Measurements from ENCODE around the gene CACNG1.

DNA sequence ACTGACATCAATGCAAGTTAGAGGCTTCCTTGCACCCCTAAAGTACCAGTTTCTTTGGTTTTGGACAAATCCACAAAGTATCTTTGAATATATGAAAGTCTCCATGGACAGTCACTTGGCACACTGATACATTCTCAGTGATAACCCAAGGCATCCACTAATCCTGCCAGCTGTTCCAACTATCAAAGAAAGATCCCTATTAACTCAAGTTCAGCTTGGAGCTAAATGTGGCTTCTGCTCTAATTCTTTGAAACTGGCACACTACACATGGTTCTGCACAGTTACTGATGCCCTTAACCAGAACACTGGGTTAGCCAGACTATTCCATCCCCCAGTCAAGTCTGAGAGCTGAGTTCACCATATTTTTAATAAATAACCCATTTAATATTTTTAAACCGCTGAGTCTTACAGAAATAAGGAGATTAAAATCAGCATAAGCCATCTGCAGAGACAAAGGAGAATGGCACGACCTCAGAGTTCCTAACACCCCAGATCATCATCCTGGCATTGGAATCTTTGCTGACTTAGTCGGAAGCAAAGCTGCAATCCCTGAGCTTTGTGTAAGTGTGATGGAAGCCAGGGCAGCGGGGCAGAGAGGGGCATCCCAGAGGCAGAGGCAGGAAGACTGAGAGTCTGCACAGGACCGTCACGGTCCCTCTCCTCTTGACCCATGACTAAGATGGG, 6.3 kb downstream of the CACNG1 start:
- TF ChIP-seq, protein P1, sequence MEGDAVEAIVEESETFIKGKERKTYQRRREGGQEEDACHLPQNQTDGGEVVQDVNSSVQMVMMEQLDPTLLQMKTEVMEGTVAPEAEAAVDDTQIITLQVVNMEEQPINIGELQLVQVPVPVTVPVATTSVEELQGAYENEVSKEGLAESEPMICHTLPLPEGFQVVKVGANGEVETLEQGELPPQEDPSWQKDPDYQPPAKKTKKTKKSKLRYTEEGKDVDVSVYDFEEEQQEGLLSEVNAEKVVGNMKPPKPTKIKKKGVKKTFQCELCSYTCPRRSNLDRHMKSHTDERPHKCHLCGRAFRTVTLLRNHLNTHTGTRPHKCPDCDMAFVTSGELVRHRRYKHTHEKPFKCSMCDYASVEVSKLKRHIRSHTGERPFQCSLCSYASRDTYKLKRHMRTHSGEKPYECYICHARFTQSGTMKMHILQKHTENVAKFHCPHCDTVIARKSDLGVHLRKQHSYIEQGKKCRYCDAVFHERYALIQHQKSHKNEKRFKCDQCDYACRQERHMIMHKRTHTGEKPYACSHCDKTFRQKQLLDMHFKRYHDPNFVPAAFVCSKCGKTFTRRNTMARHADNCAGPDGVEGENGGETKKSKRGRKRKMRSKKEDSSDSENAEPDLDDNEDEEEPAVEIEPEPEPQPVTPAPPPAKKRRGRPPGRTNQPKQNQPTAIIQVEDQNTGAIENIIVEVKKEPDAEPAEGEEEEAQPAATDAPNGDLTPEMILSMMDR (IDR thresholded peaks at IDR 0.05), result no peak
- TF ChIP-seq, protein P2, sequence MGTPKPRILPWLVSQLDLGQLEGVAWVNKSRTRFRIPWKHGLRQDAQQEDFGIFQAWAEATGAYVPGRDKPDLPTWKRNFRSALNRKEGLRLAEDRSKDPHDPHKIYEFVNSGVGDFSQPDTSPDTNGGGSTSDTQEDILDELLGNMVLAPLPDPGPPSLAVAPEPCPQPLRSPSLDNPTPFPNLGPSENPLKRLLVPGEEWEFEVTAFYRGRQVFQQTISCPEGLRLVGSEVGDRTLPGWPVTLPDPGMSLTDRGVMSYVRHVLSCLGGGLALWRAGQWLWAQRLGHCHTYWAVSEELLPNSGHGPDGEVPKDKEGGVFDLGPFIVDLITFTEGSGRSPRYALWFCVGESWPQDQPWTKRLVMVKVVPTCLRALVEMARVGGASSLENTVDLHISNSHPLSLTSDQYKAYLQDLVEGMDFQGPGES (IDR thresholded peaks at IDR 0.05; ENCODE audit: low read depth, low read length), result no peak
- TF ChIP-seq EP300 (IDR thresholded peaks at IDR 0.05; ENCODE audit: borderline replicate concordance in 1 of 2, low read depth in 1 of 2, low read length in 1 of 2) (no peak), JUND (IDR thresholded peaks at IDR 0.05) (no peak), SMC3 (IDR thresholded peaks at IDR 0.05; ENCODE audit: low read depth, low read length) (no peak), EZH2phosphoT487 (IDR thresholded peaks at IDR 0.05; ENCODE audit: borderline replicate concordance, low read depth) (no peak), RAD21 (IDR thresholded peaks at IDR 0.05; ENCODE audit: low read length) (no peak), SIN3A (IDR thresholded peaks at IDR 0.05; ENCODE audit: borderline replicate concordance, low read depth, low read length) (no peak)
- TF ChIP-seq, protein P3, sequence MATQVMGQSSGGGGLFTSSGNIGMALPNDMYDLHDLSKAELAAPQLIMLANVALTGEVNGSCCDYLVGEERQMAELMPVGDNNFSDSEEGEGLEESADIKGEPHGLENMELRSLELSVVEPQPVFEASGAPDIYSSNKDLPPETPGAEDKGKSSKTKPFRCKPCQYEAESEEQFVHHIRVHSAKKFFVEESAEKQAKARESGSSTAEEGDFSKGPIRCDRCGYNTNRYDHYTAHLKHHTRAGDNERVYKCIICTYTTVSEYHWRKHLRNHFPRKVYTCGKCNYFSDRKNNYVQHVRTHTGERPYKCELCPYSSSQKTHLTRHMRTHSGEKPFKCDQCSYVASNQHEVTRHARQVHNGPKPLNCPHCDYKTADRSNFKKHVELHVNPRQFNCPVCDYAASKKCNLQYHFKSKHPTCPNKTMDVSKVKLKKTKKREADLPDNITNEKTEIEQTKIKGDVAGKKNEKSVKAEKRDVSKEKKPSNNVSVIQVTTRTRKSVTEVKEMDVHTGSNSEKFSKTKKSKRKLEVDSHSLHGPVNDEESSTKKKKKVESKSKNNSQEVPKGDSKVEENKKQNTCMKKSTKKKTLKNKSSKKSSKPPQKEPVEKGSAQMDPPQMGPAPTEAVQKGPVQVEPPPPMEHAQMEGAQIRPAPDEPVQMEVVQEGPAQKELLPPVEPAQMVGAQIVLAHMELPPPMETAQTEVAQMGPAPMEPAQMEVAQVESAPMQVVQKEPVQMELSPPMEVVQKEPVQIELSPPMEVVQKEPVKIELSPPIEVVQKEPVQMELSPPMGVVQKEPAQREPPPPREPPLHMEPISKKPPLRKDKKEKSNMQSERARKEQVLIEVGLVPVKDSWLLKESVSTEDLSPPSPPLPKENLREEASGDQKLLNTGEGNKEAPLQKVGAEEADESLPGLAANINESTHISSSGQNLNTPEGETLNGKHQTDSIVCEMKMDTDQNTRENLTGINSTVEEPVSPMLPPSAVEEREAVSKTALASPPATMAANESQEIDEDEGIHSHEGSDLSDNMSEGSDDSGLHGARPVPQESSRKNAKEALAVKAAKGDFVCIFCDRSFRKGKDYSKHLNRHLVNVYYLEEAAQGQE (IDR thresholded peaks at IDR 0.05; ENCODE audit: low read depth, low read length), result no peak
- TF ChIP-seq, protein P4, sequence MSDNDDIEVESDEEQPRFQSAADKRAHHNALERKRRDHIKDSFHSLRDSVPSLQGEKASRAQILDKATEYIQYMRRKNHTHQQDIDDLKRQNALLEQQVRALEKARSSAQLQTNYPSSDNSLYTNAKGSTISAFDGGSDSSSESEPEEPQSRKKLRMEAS (IDR thresholded peaks at IDR 0.05; ENCODE audit: low read depth), result no peak
- TF ChIP-seq, protein P5, sequence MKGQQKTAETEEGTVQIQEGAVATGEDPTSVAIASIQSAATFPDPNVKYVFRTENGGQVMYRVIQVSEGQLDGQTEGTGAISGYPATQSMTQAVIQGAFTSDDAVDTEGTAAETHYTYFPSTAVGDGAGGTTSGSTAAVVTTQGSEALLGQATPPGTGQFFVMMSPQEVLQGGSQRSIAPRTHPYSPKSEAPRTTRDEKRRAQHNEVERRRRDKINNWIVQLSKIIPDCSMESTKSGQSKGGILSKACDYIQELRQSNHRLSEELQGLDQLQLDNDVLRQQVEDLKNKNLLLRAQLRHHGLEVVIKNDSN (IDR thresholded peaks at IDR 0.05; ENCODE audit: borderline replicate concordance, low read depth), result no peak
